GM12878 (cell line): ENCODE measurements around the gene FOXO3. TPM values are rescaled to one million over a fixed set of nuclear protein-coding genes. Genes with fewer than 3 reads are reported as not detected.
A peak's percentile ranks its signal among the peaks of the same experiment; 100 is the strongest.

Experiments used
- ATAC-seq: fragments of 200-7000 bp; cut with Tn5 transposase; 3 replicates; pipeline ENCODE4 v1.9.1; 2020; ENCODE audit warnings: mild to moderate bottlenecking, moderate library complexity
- BruUV-seq: library from RNA; stranded (reverse); fragments of 400-500 nt; replicated peaks from 2 replicates; lab custom pipeline; 2021; lab: Mats Ljungman, UMichigan
- CTCF ChIA-PET: fragments of 300-600 bp; sonication (Branson Sonifier 250); formaldehyde crosslinking; extraction: SDS; loops from one replicate; lab custom pipeline; 2021; ENCODE audit warnings: inconsistent platforms; lab: Yijun Ruan, JAX
- POLR2A ChIA-PET: fragments of 350-600 bp; formaldehyde crosslinking; extraction: SDS; loops from one replicate; lab custom pipeline; 2021; ENCODE audit warnings: inconsistent platforms; lab: Charles Lee
- RAD21 ChIA-PET: fragments of 300-600 bp; sonication (Branson Sonifier 250); formaldehyde crosslinking; loops from one replicate; lab custom pipeline; 2023; ENCODE audit warnings: antibody characterized with exemption; ENCODE audit not compliant: unreplicated experiment; lab: Charles Lee
- SMC1A ChIA-PET: fragments of 300-600 bp; sonication (Branson Sonifier 250); formaldehyde crosslinking; loops from one replicate; lab custom pipeline; 2023; ENCODE audit not compliant: unreplicated experiment, uncharacterized antibody; lab: Charles Lee
- DNase-seq: peaks from one replicate; pipeline ENCODE4 v3.0.0-alpha.2; 2011; ENCODE audit warnings: low read depth, low spot score
- FAIRE-seq: peaks from 3 replicates; lab custom pipeline; 2011; peaks lifted over from hg19 to GRCh38; lab: Jason Lieb, UNC
- H2AFZ ChIP-seq: 2 replicates; pipeline ENCODE4 v1.6.0; 2011; ENCODE audit warnings: low read depth, low read length, control low read depth; ENCODE audit not compliant: control insufficient read depth
- H3K27ac ChIP-seq: 2 replicates; pipeline ENCODE4 v1.5.1; 2011; ENCODE audit warnings: control low read depth; ENCODE audit not compliant: control insufficient read depth, insufficient read depth
- H3K27me3 ChIP-seq, 2 experiments: replicated peaks in 1 of 2; 2 replicates each; pipeline versions ENCODE4 v1.6.0 to v1.6.1; 2011; ENCODE audit warnings: low read length in 1 of 2; ENCODE audit not compliant: control insufficient read depth in 2 of 2, insufficient read depth in 2 of 2
- H3K36me3 ChIP-seq, 2 experiments: 2 replicates each; pipeline ENCODE4 v1.5.1; 2011; ENCODE audit warnings: low read length in 1 of 2; ENCODE audit not compliant: control insufficient read depth in 2 of 2, insufficient read depth in 2 of 2
- H3K4me1 ChIP-seq: 2 replicates; pipeline ENCODE4 v1.6.1; 2011; ENCODE audit warnings: mild to moderate bottlenecking, low read length, moderate library complexity, mixed read lengths; ENCODE audit not compliant: control insufficient read depth, insufficient read depth
- H3K4me2 ChIP-seq: 2 replicates; pipeline ENCODE4 v1.6.0; 2011; ENCODE audit warnings: control low read depth; ENCODE audit not compliant: control insufficient read depth, insufficient read depth
- H3K4me3 ChIP-seq: fragments of 200-600 bp; sonication (generic); 2 replicates; pipeline ENCODE4 v1.5.1; 2016
- H3K79me2 ChIP-seq: 2 replicates; pipeline ENCODE4 v1.6.0; 2011; ENCODE audit warnings: low read length; ENCODE audit not compliant: control insufficient read depth, insufficient read depth
- H3K9ac ChIP-seq: 2 replicates; pipeline ENCODE4 v1.8.0; 2011; ENCODE audit warnings: low read length, control low read depth, mixed read lengths; ENCODE audit not compliant: control insufficient read depth, insufficient read depth
- H3K9me3 ChIP-seq: replicated peaks from 3 replicates; pipeline ENCODE4 v1.5.1; 2011; ENCODE audit warnings: mild to moderate bottlenecking, low read length; ENCODE audit not compliant: control insufficient read depth, insufficient read depth
- H4K20me1 ChIP-seq: 2 replicates; pipeline ENCODE4 v1.6.0; 2011; ENCODE audit not compliant: control insufficient read depth, insufficient read depth
- RAD51 ChIP-seq: fragments of 450-650 bp; IDR thresholded peaks from 2 replicates; pipeline ENCODE4 v1.6.1; 2016; ENCODE audit warnings: moderate library complexity, mild to moderate bottlenecking, inconsistent platforms
- SMARCA5 ChIP-seq: fragments of 450-650 bp; IDR thresholded peaks from 2 replicates; pipeline ENCODE4 v1.6.1; 2017; ENCODE audit warnings: mild to moderate bottlenecking
- WGBS: methylation state at CpG from one replicate; pipeline ENCODE4 v1.1.6; 2016; ENCODE audit warnings: low lambda C conversion rate; ENCODE audit not compliant: insufficient replicate concordance, insufficient coverage; ENCODE audit errors: missing lambda C conversion rate; 5-methylcytosine and 5-hydroxymethylcytosine counted together
- in situ Hi-C: fragments of 300-500 bp; cut with MboI; formaldehyde crosslinking; loops from 9 replicates; pipeline ENCODE4 v1.14.3; 2018; ENCODE audit warnings: mixed read lengths
- intact Hi-C: fragments of 100-400 bp; cut with micrococcal nuclease; formaldehyde crosslinking; loops from one replicate; pipeline ENCODE4 v1.14.2; 2022; ENCODE audit not compliant: unreplicated experiment
- polyA plus RNA-seq, 11 experiments: library from polyadenylated mRNA; depleted of rRNA in 4 of 11; unstranded in 6 of 11; stranded (reverse) in 5 of 11; fragments of >200 nt; fragmentation: Nextera tagmentation in 4 of 11; fragmentation: Illumina TruSeq in 1 of 11; extraction: Ambion mirVana in 4 of 11; extraction: Trizol in 1 of 11; gene quantifications; 1 replicate in 1 of 11; 2 replicates in 10 of 11; pipeline versions ENCODE4 v1.2.1 to v1.2.3, GENCODE V29; 2011 to 2016; ENCODE audit warnings: inconsistent platforms in 2 of 11, missing spikeins in 2 of 11, low read depth in 1 of 11
- total RNA-seq, 4 experiments: library from RNA; depleted of rRNA in 3 of 4; stranded (reverse); fragments of >200 nt in 3 of 4; fragmentation: Illumina TruSeq in 1 of 4; extraction: Trizol in 1 of 4; gene quantifications; 2 replicates each; pipeline versions ENCODE4 v1.2.1 to v1.2.3, GENCODE V29; 2013 to 2021
- TF ChIP-seq, protein P1 (sequence below): IDR thresholded peaks from 2 replicates; pipeline ENCODE4 v1.6.1; 2012; ENCODE audit warnings: improper control_type of control experiment, low read depth, low read length; ENCODE audit not compliant: insufficient replicate concordance
- TF ChIP-seq, protein P2 (sequence below): fragments of 450-650 bp; IDR thresholded peaks from 2 replicates; pipeline ENCODE4 v1.6.1; 2017; ENCODE audit warnings: mild to moderate bottlenecking, moderate library complexity
- TF ChIP-seq, protein P3 (sequence below): fragments of 450-650 bp; IDR thresholded peaks from 2 replicates; pipeline ENCODE4 v1.6.1; 2016; ENCODE audit warnings: mild to moderate bottlenecking

FOXO3 gene
- total and polyA plus RNA-seq, 10 of the 15 experiments (the other 5 are each of a cell fraction or from before 2014, with no cell fraction given) = 0.82 to 4.5 (median 1.7) TPM

GRCh38 chr6:108561742-108562502 lies 1.2 kb downstream of the FOXO3 start (continued):
- TF ChIP-seq, protein P1, sequence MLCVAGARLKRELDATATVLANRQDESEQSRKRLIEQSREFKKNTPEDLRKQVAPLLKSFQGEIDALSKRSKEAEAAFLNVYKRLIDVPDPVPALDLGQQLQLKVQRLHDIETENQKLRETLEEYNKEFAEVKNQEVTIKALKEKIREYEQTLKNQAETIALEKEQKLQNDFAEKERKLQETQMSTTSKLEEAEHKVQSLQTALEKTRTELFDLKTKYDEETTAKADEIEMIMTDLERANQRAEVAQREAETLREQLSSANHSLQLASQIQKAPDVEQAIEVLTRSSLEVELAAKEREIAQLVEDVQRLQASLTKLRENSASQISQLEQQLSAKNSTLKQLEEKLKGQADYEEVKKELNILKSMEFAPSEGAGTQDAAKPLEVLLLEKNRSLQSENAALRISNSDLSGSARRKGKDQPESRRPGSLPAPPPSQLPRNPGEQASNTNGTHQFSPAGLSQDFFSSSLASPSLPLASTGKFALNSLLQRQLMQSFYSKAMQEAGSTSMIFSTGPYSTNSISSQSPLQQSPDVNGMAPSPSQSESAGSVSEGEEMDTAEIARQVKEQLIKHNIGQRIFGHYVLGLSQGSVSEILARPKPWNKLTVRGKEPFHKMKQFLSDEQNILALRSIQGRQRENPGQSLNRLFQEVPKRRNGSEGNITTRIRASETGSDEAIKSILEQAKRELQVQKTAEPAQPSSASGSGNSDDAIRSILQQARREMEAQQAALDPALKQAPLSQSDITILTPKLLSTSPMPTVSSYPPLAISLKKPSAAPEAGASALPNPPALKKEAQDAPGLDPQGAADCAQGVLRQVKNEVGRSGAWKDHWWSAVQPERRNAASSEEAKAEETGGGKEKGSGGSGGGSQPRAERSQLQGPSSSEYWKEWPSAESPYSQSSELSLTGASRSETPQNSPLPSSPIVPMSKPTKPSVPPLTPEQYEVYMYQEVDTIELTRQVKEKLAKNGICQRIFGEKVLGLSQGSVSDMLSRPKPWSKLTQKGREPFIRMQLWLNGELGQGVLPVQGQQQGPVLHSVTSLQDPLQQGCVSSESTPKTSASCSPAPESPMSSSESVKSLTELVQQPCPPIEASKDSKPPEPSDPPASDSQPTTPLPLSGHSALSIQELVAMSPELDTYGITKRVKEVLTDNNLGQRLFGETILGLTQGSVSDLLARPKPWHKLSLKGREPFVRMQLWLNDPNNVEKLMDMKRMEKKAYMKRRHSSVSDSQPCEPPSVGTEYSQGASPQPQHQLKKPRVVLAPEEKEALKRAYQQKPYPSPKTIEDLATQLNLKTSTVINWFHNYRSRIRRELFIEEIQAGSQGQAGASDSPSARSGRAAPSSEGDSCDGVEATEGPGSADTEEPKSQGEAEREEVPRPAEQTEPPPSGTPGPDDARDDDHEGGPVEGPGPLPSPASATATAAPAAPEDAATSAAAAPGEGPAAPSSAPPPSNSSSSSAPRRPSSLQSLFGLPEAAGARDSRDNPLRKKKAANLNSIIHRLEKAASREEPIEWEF = no peak

GRCh38 chr6:108562503-108562993 lies 1.8 kb downstream of the FOXO3 start:
- intact Hi-C loops (loop anchor here (5.0 kb wide), 1 partner anchor 75 kb away; no protein-coding TSS in a partner anchor), in situ Hi-C loops (no loop called here)
- FAIRE-seq (no peak), ATAC-seq (no peak)
- CTCF ChIA-PET = interaction anchor here (0.7 kb wide), 1 partner anchor 511 kb away, joined by 3 read pairs; no protein-coding TSS in a partner anchor
- peak overlapping the region; percentile 72 for H3K4me2 ChIP-seq
- H3K9me3 ChIP-seq = no peaks in the 10 kb centered on the region; the same call in 2 of the 3 replicates
- no peaks in the 10 kb centered on the region for H3K36me3 ChIP-seq
- peak overlapping the region; percentile 64 for H3K4me3 ChIP-seq
- no TSS peak for BruUV-seq
- H4K20me1 ChIP-seq = peaks cover 4% of the 10 kb centered on the region
- H3K27me3 ChIP-seq = peaks cover 0 to under 1% of the 10 kb centered on the region in 2 experiments; a peak in 1 of 4 replicates
- peaks cover 28% of the 10 kb centered on the region for H3K4me1 ChIP-seq
- H3K9ac ChIP-seq = peak overlapping the region; percentile 43; the same call in 1 of the 2 replicates
- TF ChIP-seq, protein P2, sequence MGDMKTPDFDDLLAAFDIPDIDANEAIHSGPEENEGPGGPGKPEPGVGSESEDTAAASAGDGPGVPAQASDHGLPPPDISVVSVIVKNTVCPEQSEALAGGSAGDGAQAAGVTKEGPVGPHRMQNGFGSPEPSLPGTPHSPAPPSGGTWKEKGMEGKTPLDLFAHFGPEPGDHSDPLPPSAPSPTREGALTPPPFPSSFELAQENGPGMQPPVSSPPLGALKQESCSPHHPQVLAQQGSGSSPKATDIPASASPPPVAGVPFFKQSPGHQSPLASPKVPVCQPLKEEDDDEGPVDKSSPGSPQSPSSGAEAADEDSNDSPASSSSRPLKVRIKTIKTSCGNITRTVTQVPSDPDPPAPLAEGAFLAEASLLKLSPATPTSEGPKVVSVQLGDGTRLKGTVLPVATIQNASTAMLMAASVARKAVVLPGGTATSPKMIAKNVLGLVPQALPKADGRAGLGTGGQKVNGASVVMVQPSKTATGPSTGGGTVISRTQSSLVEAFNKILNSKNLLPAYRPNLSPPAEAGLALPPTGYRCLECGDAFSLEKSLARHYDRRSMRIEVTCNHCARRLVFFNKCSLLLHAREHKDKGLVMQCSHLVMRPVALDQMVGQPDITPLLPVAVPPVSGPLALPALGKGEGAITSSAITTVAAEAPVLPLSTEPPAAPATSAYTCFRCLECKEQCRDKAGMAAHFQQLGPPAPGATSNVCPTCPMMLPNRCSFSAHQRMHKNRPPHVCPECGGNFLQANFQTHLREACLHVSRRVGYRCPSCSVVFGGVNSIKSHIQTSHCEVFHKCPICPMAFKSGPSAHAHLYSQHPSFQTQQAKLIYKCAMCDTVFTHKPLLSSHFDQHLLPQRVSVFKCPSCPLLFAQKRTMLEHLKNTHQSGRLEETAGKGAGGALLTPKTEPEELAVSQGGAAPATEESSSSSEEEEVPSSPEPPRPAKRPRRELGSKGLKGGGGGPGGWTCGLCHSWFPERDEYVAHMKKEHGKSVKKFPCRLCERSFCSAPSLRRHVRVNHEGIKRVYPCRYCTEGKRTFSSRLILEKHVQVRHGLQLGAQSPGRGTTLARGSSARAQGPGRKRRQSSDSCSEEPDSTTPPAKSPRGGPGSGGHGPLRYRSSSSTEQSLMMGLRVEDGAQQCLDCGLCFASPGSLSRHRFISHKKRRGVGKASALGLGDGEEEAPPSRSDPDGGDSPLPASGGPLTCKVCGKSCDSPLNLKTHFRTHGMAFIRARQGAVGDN = no peak
- TF ChIP-seq, protein P3, sequence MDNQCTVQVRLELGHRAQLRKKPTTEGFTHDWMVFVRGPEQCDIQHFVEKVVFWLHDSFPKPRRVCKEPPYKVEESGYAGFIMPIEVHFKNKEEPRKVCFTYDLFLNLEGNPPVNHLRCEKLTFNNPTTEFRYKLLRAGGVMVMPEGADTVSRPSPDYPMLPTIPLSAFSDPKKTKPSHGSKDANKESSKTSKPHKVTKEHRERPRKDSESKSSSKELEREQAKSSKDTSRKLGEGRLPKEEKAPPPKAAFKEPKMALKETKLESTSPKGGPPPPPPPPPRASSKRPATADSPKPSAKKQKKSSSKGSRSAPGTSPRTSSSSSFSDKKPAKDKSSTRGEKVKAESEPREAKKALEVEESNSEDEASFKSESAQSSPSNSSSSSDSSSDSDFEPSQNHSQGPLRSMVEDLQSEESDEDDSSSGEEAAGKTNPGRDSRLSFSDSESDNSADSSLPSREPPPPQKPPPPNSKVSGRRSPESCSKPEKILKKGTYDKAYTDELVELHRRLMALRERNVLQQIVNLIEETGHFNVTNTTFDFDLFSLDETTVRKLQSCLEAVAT = peak; percentile 62
- TF ChIP-seq SMARCA5 = no peak
- TF ChIP-seq RAD51 = no peak
- TF ChIP-seq, all 136 proteins: peak for 1
- H3K27ac ChIP-seq = no peak overlapping the region
- DNase-seq = no peak
- RAD21 ChIA-PET = interaction anchor here (1.0 kb wide), 1 partner anchor 31 kb away, joined by 4 read pairs; no protein-coding TSS in a partner anchor
- WGBS = 93% methylated on average over 17 of the region's 17 CpGs
- POLR2A ChIA-PET = no interaction called here
- SMC1A ChIA-PET = no interaction called here
- H2AFZ ChIP-seq = no peak overlapping the region
- peaks cover 43% of the 10 kb centered on the region for H3K79me2 ChIP-seq
